ENCODE data around the gene AZGP1.

GRCh38 chr7:99926321-99926720 is 49.5 kb downstream of the AZGP1 start:
- TF ChIP-seq CTCF (conservative IDR thresholded peaks at IDR 0.05; ENCODE audit: low read depth, low read length) (no peak), EZH2 (IDR thresholded peaks at IDR 0.05; ENCODE audit: borderline replicate concordance, low read depth, low read length, poor library complexity, severe bottlenecking) (no peak)

Measured in A673 (cell line).